Keratinocyte (primary cell): ENCODE data around the gene PIGZ. TPM values are rescaled to one million over a fixed set of nuclear protein-coding genes. Genes with fewer than 3 reads are reported as not detected.

Experiments used
- DNase-seq: peaks from one replicate; pipeline ENCODE4 v3.0.0-alpha.2; 2011; ENCODE audit warnings: low read depth, missing footprints, low spot score
- FAIRE-seq: peaks from 2 replicates; lab custom pipeline; 2011; peaks lifted over from hg19 to GRCh38; lab: Jason Lieb, UNC
- H2AFZ ChIP-seq: 2 replicates; pipeline ENCODE4 v1.6.0; 2012; ENCODE audit warnings: low read length, control low read depth, inconsistent platforms; ENCODE audit not compliant: control insufficient read depth
- H3K27ac ChIP-seq: 2 replicates; pipeline ENCODE4 v1.5.1; 2011; ENCODE audit warnings: low read length; ENCODE audit not compliant: control insufficient read depth, insufficient read depth
- H3K27me3 ChIP-seq: 3 replicates; pipeline ENCODE4 v1.6.0; 2011; ENCODE audit warnings: low read length; ENCODE audit not compliant: control insufficient read depth, insufficient read depth; ENCODE audit errors: extremely low read depth
- H3K36me3 ChIP-seq, 2 experiments: 2 replicates in 1 of 2; 3 replicates in 1 of 2; pipeline ENCODE4 v1.5.1; 2011; ENCODE audit warnings: low read length in 2 of 2, mild to moderate bottlenecking in 1 of 2; ENCODE audit not compliant: control insufficient read depth in 2 of 2, insufficient read depth in 2 of 2; ENCODE audit errors: extremely low read depth in 1 of 2
- H3K4me1 ChIP-seq: 3 replicates; pipeline ENCODE4 v1.5.1; 2011; ENCODE audit warnings: low read length; ENCODE audit not compliant: control insufficient read depth, insufficient read depth; ENCODE audit errors: extremely low read depth
- H3K4me2 ChIP-seq: 3 replicates; pipeline ENCODE4 v1.6.0; 2011; ENCODE audit warnings: low read depth, low read length; ENCODE audit not compliant: control insufficient read depth, insufficient read depth; ENCODE audit errors: extremely low read depth
- H3K4me3 ChIP-seq, 3 experiments: fragments of 200-600 bp in 1 of 3; sonication (generic) in 1 of 3; 2 replicates in 2 of 3; 3 replicates in 1 of 3; pipeline ENCODE4 v1.5.1; 2011 to 2016; ENCODE audit warnings: low read length in 3 of 3, mild to moderate bottlenecking in 3 of 3, control low read depth in 2 of 3, inconsistent platforms in 1 of 3, low read depth in 1 of 3, mixed read lengths in 1 of 3, mixed run types in 1 of 3, moderate library complexity in 1 of 3; ENCODE audit not compliant: control insufficient read depth in 2 of 3, insufficient read depth in 2 of 3; ENCODE audit errors: extremely low read depth in 1 of 3
- H3K79me2 ChIP-seq: 2 replicates; pipeline ENCODE4 v1.6.0; 2012; ENCODE audit warnings: low read length; ENCODE audit not compliant: control insufficient read depth, insufficient read depth
- H3K9ac ChIP-seq: 3 replicates; pipeline ENCODE4 v1.6.0; 2011; ENCODE audit warnings: low read length; ENCODE audit not compliant: control insufficient read depth, insufficient read depth; ENCODE audit errors: extremely low read depth
- H3K9me1 ChIP-seq: 3 replicates; pipeline ENCODE4 v1.6.0; 2011; ENCODE audit warnings: low read length; ENCODE audit not compliant: control insufficient read depth, insufficient read depth; ENCODE audit errors: extremely low read depth
- H3K9me3 ChIP-seq: 2 replicates; pipeline ENCODE4 v1.5.1; 2012; ENCODE audit warnings: low read depth, low read length; ENCODE audit not compliant: control insufficient read depth
- H4K20me1 ChIP-seq: 3 replicates; pipeline ENCODE4 v1.6.0; 2011; ENCODE audit warnings: low read length; ENCODE audit not compliant: control insufficient read depth, insufficient read depth; ENCODE audit errors: extremely low read depth
- CTCF ChIP-seq, 3 experiments: IDR thresholded peaks in 1 of 3; conservative IDR thresholded peaks in 1 of 3; optimal IDR thresholded peaks in 1 of 3; 2 replicates in 2 of 3; 3 replicates in 1 of 3; pipeline versions ENCODE3 to v1.5.1; 2011; ENCODE audit warnings: low read length in 3 of 3, mild to moderate bottlenecking in 3 of 3, moderate library complexity in 2 of 3, control low read depth in 1 of 3, inconsistent platforms in 1 of 3; ENCODE audit not compliant: insufficient read depth in 2 of 3; ENCODE audit errors: extremely low read depth in 1 of 3
- EZH2 ChIP-seq: IDR thresholded peaks from one replicate; pipeline ENCODE4 v1.6.1; 2012; ENCODE audit warnings: inconsistent platforms, mild to moderate bottlenecking, low read length, moderate library complexity
- dilution Hi-C: fragments of 300-500 bp; cut with MboI; formaldehyde crosslinking; loops from one replicate; pipeline ENCODE4 v1.7.0; 2020; ENCODE audit warnings: low sequenced_read_pairs; ENCODE audit not compliant: extremely low pct_ligation_motif_present
- polyA plus RNA-seq, 5 experiments: library from polyadenylated mRNA; depleted of rRNA in 3 of 5; stranded (reverse) in 3 of 5; stranded (forward) in 1 of 5; unstranded in 1 of 5; fragments of >200 nt; gene quantifications; 1 replicate in 1 of 5; 2 replicates in 3 of 5; 3 replicates in 1 of 5; pipeline versions ENCODE4 v1.2.1 to v1.2.3, GENCODE V29; 2011 to 2012; ENCODE audit warnings: missing spikeins in 2 of 5, low read depth in 1 of 5, low replicate concordance in 1 of 5

Gene PIGZ
- polyA plus RNA-seq, 1 donor (not counting 4 experiments of a cell fraction or from before 2014, with no cell fraction given) = 1.4 TPM

DNA sequence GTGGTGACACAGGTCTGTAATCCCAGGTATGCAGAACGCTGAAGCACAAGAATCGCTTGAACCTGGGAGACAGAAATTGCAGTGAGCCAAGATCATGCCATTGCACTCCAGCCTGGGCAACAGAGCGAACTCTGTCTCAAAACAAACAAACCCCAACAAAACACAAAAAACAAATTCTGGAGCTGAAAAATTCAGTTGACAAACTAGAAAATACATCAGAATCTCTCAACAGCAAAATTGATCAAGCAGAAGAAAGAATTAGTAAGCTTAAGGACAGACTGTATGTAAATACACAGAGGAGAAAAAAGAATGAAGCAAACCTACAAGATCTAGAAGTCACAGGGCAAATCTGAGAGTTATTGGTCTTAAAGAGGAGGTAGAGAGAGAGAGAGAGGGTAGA, 51.6 kb downstream of the PIGZ start:
- Histone ChIP-seq H4K20me1 (no peaks in the 10 kb centered on the region), H2AFZ (no peak overlapping the region), H3K4me3 (no peak overlapping the region), H3K4me2 (no peak overlapping the region), H3K36me3 (peaks cover 8 to 11% of the 10 kb centered on the region in 2 experiments), H3K79me2 (no peaks in the 10 kb centered on the region), H3K27me3 (no peaks in the 10 kb centered on the region), H3K4me1 (no peaks in the 10 kb centered on the region), H3K9ac (no peak overlapping the region), H3K27ac (no peak overlapping the region), H3K9me1 (no peaks in the 10 kb centered on the region), H3K9me3 (no peaks in the 10 kb centered on the region)
- FAIRE-seq (no peak), DNase-seq (no peak)
- dilution Hi-C loops = no loop called here
- TF ChIP-seq EZH2 = no peak
- no peak for TF ChIP-seq CTCF (optimal IDR thresholded peaks at IDR 0.05 in 1 of 3, IDR thresholded peaks at IDR 0.05 in 1 of 3, conservative IDR thresholded peaks at IDR 0.05 in 1 of 3; ENCODE audit: extremely low read depth in 1 of 3, insufficient read depth in 2 of 3, low read length in 3 of 3)

DNA sequence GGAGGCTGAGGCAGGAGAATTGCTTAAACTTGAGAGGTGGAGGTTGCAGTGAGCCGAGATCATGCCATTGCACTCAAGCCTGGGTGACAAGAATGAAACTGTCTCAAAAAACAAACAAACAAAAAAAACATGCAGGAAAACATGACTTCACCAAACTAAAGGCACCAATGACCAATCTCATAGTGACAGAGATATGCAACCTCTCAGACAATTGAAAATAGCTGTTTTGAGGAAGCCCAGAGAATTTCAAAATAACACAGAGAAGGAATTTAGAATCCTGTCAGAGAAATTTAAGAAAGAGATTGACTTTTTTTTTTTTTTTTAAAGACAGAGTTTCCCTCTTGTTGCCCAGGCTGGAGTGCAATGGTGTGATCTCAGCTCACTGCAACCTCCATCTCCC, 52.4 kb downstream of the PIGZ start:
- dilution Hi-C loops = no loop called here
- no peak for DNase-seq

More for the DNA sequence above, 52.4 kb downstream of the PIGZ start:
- Histone ChIP-seq H3K9ac (no peak overlapping the region), H3K79me2 (no peaks in the 10 kb centered on the region), H3K9me1 (no peaks in the 10 kb centered on the region), H3K27ac (no peak overlapping the region), H4K20me1 (no peaks in the 10 kb centered on the region), H2AFZ (no peak overlapping the region), H3K36me3 (peaks cover 8 to 11% of the 10 kb centered on the region in 2 experiments), H3K4me2 (no peak overlapping the region), H3K4me3 (no peak overlapping the region), H3K9me3 (no peaks in the 10 kb centered on the region), H3K4me1 (no peaks in the 10 kb centered on the region), H3K27me3 (no peaks in the 10 kb centered on the region)
- FAIRE-seq = no peak
- TF ChIP-seq CTCF (optimal IDR thresholded peaks at IDR 0.05 in 1 of 3, IDR thresholded peaks at IDR 0.05 in 1 of 3, conservative IDR thresholded peaks at IDR 0.05 in 1 of 3; ENCODE audit: extremely low read depth in 1 of 3, insufficient read depth in 2 of 3, low read length in 3 of 3) (no peak), EZH2 (no peak)
